IMR-90 (cell line): ENCODE results near the gene SMG1.

Experiments used
- FOS ChIP-seq: fragments of 150-350 bp; IDR thresholded peaks from 2 replicates; pipeline ENCODE4 v1.6.1; 2016; ENCODE audit warnings: low read depth, low read length
- MAFK ChIP-seq: IDR thresholded peaks from 2 replicates; pipeline ENCODE4 v1.6.1; 2012; ENCODE audit warnings: low read depth, low read length, improper control_type of control experiment
- MAZ ChIP-seq: IDR thresholded peaks from 2 replicates; pipeline ENCODE4 v1.6.1; 2012; ENCODE audit warnings: low read depth, mild to moderate bottlenecking, low read length, improper control_type of control experiment, moderate library complexity, borderline replicate concordance
- MXI1 ChIP-seq: IDR thresholded peaks from 2 replicates; pipeline ENCODE4 v1.6.1; 2012; ENCODE audit warnings: low read depth, mild to moderate bottlenecking, low read length, moderate library complexity, borderline replicate concordance
- POLR2A ChIP-seq: IDR thresholded peaks from 2 replicates; pipeline ENCODE4 v1.6.1; 2012; ENCODE audit warnings: mild to moderate bottlenecking, low read depth, low read length
- RAD21 ChIP-seq: IDR thresholded peaks from 2 replicates; pipeline ENCODE4 v1.6.1; 2012; ENCODE audit warnings: low read length, improper control_type of control experiment
- RFX5 ChIP-seq: IDR thresholded peaks from 2 replicates; pipeline ENCODE4 v1.8.0; 2012; ENCODE audit warnings: low read depth, mild to moderate bottlenecking, low read length, moderate library complexity
- SMC3 ChIP-seq: fragments of 150-350 bp; IDR thresholded peaks from 2 replicates; pipeline ENCODE4 v1.6.1; 2016; ENCODE audit warnings: low read depth, mild to moderate bottlenecking, antibody characterized with exemption, low read length, moderate library complexity
- TF ChIP-seq, protein P1 (sequence below): conservative IDR thresholded peaks from 2 replicates; pipeline ENCODE4 v1.5.1; 2012; ENCODE audit warnings: mild to moderate bottlenecking, low read depth, low read length, improper control_type of control experiment
- TF ChIP-seq, protein P2 (sequence below): fragments of 150-350 bp; IDR thresholded peaks from 2 replicates; pipeline ENCODE4 v1.6.1; 2017; ENCODE audit warnings: mild to moderate bottlenecking, antibody characterized with exemption, low read length, low read depth

GRCh38 chr16:18931756-18932155 lies 5.5 kb upstream of the SMG1 start:
- TF ChIP-seq, protein P1, sequence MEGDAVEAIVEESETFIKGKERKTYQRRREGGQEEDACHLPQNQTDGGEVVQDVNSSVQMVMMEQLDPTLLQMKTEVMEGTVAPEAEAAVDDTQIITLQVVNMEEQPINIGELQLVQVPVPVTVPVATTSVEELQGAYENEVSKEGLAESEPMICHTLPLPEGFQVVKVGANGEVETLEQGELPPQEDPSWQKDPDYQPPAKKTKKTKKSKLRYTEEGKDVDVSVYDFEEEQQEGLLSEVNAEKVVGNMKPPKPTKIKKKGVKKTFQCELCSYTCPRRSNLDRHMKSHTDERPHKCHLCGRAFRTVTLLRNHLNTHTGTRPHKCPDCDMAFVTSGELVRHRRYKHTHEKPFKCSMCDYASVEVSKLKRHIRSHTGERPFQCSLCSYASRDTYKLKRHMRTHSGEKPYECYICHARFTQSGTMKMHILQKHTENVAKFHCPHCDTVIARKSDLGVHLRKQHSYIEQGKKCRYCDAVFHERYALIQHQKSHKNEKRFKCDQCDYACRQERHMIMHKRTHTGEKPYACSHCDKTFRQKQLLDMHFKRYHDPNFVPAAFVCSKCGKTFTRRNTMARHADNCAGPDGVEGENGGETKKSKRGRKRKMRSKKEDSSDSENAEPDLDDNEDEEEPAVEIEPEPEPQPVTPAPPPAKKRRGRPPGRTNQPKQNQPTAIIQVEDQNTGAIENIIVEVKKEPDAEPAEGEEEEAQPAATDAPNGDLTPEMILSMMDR: no peak
- TF ChIP-seq SMC3 (no peak), RFX5 (no peak), FOS (no peak), RAD21 (no peak), POLR2A (no peak), MXI1 (no peak), MAZ (no peak), MAFK (no peak)
- TF ChIP-seq, protein P2, sequence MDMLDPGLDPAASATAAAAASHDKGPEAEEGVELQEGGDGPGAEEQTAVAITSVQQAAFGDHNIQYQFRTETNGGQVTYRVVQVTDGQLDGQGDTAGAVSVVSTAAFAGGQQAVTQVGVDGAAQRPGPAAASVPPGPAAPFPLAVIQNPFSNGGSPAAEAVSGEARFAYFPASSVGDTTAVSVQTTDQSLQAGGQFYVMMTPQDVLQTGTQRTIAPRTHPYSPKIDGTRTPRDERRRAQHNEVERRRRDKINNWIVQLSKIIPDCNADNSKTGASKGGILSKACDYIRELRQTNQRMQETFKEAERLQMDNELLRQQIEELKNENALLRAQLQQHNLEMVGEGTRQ: no peak
